GM15510 (cell line): ENCODE results near the gene ELAVL3.

Experiments
- POLR2A ChIP-seq: IDR thresholded peaks from 3 replicates; pipeline ENCODE4 v1.6.1; 2011; ENCODE audit warnings: borderline replicate concordance; ENCODE audit not compliant: insufficient read length; ENCODE audit errors: extremely low read depth

ELAVL3 gene

DNA sequence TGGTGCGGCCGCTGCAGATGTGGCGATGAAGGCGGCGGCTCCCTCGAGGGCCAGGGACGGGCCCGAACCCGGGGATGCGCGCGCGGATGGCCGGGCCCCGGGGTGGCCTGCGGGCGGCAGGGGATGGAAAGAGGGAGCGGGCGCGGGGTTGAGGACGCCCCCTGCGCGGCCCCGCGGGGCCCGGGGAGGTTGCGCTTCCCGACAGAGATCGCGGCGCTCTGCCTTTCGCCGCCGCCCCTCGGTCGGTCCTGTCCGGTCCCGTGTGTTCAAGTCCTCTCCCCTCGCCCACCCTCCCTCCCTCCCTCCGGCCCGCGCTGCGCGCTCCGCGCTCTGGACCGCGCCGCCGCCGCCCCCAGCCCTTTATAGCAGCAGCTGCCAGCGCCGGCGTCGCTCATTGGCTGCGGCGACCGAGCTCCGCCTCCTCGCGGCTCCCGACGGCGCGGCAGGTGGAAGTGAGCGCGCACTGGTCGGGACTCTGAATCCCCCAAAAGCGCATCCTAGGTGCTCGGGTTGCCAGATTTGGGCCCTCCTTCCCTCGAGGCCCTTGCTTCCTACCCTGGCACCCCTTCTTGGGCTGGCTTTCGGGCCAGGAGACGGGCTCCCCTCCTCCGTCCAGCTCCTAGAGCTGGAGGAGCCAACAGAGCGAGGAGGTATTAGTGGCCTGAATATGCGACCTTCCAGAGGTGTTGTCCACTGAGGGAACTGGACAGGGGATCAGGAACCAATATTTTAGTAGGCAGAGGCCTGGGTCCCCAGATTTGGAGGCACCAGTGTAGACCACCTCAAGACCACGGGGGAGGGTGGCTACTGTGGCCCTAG is at the start of gene ELAVL3:
Gene ELAVL3 (minus strand): TSS at position 332 of the 819 bp plus-strand sequence. CDS start 438 bp downstream, outside the sequence.
- no peak for TF ChIP-seq POLR2A

DNA sequence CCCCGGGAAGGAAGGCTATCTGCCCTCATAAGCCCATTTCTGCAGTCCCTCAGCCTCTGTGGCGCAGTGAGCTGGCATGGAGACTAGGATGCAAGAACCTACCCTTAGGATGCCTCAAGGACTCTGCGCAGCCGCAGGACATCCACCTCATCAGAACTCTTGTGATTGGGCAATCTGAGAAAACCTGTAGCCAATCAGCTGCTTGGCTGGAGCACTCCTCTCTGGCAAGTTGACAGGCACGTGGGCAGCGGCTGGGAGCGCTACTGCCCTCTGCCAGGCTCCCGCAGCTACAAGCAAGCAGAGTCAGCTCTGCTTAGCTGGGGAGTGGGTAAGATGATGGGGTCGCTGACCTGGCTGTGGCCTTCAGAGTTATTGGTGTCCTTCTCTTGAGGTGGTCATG is 49.6 kb upstream of the ELAVL3 start:
- no peak for TF ChIP-seq POLR2A

GRCh38 chr19:11528551-11529341 is 47.9 kb upstream of the ELAVL3 start, which contains the start of gene ECSIT:
Gene ECSIT, minus strand, starts transcription at chr19:11529134. Its CDS starts 9,964 bp downstream, at chr19:11519170.
- TF ChIP-seq POLR2A = peak; percentile 56

DNA sequence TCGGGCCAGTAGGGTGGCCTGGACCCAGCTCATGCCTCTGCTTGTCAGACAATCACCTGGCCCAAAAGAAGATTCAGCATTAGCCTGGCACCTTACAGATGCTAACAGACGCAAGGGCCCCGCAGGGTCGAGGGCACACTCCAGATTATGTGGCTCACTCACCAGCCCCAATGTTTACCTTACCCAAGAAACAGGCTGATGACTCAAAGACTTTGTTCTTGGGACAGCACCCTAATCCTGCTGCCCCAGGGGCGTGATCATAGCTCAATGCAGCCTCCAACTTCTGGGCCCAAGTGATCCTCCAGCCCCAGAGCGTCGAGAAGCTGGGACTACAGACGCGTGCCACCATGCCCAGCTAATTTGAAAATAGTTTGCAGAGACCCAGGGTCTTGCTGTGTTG is 38.3 kb upstream of the ELAVL3 start:
- no peak for TF ChIP-seq POLR2A

- TF ChIP-seq POLR2A = no peak
These were observed 33.1 kb upstream of the ELAVL3 start for GRCh38 chr19:11513946-11514345.

- no peak for TF ChIP-seq POLR2A
These were observed 29.6 kb upstream of the ELAVL3 start for GRCh38 chr19:11510444-11510843.

DNA sequence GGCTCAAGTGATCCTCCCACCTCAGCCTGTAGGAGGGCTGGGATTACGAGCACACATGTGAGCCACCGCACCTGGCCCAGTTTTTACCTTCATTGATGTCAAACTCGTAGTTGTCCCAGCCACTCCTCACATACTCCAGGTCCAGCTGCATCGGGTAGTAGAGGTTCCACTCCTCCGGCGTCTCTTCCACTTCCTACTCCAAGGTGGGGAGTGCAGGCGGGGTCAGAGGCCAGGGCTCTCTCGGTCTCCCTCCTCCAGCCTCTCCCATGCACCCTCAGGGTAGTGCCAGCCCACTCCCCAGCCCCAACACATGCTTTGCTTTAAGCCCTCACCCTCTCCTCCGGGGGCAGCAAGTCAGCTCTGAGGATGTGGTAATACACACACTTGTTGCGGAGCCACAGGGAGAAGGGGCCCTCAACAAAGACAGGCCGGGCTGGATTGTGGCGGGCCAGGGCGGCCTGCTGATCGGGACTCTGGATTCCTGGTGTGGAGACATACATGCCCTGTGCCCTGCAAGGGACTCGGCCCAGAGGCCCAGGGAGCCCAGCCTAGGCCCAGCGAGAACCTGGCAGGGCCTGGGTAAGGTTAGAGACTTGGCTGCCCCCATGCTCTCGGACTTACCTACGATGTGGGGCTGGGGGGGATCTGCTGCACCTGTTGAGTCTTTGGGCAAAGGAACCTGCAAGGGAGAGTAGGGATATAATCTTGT is 26.7 kb upstream of the ELAVL3 start:
- TF ChIP-seq POLR2A = no peak

DNA sequence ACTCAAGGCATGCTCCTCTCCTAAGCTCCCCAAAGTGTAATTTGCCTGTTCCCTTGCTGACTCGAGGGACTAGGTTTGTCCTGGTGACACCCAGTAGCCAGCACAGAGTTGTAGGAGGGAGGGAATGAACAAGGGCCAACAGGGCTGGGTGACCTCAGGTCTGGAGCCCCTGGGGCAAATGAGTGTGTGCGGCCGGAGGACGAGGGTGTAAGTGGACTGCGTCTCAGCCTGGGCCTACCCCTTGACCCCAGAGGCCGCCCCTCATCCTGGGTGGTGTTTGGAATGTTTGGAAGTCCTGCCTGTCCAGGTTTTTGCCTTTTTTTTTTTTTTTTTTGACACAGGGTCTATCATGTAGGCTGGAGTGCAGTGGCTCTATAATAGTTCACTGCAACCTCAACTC is 26.1 kb upstream of the ELAVL3 start:
- TF ChIP-seq POLR2A = no peak

DNA sequence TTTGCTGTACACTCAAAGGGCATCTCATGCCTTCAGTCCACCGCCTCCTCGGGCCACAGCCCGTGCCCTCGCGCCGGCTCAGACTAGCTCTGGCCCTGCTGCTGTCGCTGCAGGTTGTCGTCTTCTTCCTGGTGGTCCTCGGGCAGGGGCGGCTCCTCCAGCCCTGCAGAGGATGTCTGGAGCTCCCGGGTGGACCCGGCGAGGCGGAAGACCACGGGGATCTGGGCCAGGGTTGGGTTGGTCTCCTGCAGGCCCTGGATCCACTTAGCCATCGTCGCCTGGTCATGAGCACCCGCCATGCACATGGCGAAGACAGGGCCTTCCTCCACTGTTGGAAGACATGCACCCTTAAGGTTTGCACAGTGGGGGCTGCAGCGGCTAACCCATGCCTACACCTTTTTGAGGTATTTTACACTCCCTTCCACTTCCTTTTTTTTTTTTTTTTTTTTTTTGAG is 25.3 kb upstream of the ELAVL3 start:
- TF ChIP-seq POLR2A = no peak

GRCh38 chr19:11505504-11506100 is 24.8 kb upstream of the ELAVL3 start, which contains the start of gene ZNF653:
Gene ZNF653, minus strand, starts transcription at chr19:11505839. Its CDS starts 53 bp downstream, at chr19:11505786.
- TF ChIP-seq POLR2A = peak; percentile 56

DNA sequence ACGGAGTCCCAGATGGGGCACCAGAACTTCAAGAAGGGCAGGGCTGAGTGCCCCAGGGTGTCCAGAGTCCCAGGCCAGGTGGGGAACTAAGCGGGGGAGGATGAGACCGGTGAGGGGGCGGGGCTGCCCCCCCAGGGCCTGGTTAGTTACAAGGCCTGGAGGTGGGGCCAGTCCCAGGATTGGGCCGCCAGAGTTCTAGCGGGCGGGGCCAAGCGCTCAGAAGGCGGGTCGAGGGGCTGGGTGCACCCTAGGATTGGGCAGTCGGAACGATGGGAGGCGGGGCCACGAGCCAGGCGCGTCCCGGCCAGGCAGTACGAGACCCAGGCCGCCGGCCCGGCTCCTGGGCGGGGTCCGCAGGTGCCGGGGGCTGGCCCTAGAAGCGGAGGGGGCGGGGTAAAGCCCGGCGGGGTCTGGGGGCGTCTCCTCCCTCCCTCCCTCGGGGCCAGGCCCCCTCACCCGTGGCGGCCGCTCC is 24.2 kb upstream of the ELAVL3 start:
- no peak for TF ChIP-seq POLR2A

DNA sequence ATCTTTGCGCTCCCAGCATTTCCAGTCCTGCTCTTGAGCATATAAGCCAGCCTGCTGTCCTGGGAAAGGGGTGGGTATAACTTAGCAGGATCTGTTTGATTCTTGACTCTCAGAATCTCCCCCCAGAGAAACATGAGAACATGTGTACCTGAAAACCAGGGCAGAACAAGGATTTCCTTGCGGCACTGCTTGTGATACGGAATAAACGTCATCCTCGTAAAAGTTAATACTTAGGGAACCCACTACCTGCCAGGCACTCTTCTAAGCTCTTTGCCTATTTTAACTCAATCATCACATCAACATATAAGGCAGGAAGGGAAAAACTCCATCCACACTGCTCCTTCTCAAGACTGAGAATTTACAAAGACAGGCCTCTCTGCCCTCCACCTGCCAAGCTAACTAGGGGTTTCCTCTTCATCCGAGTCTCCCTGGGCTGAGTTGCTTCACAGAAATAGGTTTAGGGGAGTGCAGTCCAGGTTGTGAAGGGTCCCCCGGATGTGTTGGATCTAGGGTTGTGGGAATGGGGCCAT is 23.7 kb upstream of the ELAVL3 start:
- no peak for TF ChIP-seq POLR2A

GRCh38 chr19:11499890-11500420 is 19.1 kb upstream of the ELAVL3 start:
- TF ChIP-seq POLR2A = no peak
